ENCODE data around the gene NOL12. TPM values are rescaled to one million over a fixed set of nuclear protein-coding genes. Genes with fewer than 3 reads are reported as not detected.
A peak's percentile ranks its signal among the peaks of the same experiment; 100 is the strongest.

The NOL12 gene
- total and polyA plus RNA-seq, 8 donors: 16.2 to 26.3 (median 20.3) TPM

DNA sequence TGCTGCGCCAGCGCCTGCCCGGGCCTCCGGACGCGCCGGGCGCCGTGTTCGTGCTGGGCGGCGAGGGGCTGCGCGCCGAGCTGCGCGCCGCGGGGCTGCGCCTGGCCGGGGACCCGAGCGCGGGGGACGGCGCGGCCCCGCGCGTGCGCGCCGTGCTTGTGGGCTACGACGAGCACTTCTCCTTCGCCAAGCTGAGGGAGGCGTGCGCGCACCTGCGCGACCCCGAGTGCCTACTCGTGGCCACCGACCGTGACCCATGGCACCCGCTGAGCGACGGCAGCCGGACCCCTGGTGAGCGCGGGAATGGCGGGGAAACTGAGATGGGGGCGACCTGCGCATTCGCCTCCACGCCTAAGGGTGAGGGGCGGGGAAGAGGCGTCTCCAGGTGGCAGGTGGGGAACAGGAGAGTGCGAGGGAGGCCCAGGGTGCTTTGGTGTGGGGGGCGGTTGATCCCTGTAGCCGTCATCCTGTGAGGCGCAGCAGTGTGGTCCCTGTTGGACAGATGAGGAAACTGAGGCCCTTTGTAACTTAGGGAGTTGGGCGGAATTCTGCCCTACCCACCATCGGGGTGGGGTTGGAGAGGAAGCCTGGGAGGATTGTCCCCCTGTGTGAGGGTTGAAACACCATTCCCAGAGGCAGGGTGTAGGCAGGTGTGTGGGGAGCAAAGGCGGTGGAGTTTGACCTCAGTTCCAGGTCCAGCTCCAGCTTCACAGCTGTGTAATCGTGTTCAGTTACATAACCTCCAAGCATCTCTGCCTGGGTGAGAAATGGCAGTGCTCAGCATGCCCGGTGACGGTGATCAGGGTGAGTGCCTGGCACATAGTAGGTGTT is 26.9 kb upstream of the NOL12 start:
- peak overlapping the region; percentile 27 to 49 for H3K4me3 ChIP-seq
- intact Hi-C loops (cut with DNase I): no loop called here
- TF ChIP-seq, protein P1, sequence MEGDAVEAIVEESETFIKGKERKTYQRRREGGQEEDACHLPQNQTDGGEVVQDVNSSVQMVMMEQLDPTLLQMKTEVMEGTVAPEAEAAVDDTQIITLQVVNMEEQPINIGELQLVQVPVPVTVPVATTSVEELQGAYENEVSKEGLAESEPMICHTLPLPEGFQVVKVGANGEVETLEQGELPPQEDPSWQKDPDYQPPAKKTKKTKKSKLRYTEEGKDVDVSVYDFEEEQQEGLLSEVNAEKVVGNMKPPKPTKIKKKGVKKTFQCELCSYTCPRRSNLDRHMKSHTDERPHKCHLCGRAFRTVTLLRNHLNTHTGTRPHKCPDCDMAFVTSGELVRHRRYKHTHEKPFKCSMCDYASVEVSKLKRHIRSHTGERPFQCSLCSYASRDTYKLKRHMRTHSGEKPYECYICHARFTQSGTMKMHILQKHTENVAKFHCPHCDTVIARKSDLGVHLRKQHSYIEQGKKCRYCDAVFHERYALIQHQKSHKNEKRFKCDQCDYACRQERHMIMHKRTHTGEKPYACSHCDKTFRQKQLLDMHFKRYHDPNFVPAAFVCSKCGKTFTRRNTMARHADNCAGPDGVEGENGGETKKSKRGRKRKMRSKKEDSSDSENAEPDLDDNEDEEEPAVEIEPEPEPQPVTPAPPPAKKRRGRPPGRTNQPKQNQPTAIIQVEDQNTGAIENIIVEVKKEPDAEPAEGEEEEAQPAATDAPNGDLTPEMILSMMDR (IDR thresholded peaks at IDR 0.05): no peak
- ATAC-seq: no peak
- H3K9me3 ChIP-seq: no peaks in the 10 kb centered on the region
- peaks cover 0 to 8% of the 10 kb centered on the region in 2 donors for H3K36me3 ChIP-seq
- H3K27ac ChIP-seq: no peak overlapping the region
- DNase-seq: peak in 1 of 4 donors; percentile 82
- no peaks in the 10 kb centered on the region for H3K27me3 ChIP-seq
- peaks cover 13 to 41% of the 10 kb centered on the region in 2 donors for H3K4me1 ChIP-seq

DNA sequence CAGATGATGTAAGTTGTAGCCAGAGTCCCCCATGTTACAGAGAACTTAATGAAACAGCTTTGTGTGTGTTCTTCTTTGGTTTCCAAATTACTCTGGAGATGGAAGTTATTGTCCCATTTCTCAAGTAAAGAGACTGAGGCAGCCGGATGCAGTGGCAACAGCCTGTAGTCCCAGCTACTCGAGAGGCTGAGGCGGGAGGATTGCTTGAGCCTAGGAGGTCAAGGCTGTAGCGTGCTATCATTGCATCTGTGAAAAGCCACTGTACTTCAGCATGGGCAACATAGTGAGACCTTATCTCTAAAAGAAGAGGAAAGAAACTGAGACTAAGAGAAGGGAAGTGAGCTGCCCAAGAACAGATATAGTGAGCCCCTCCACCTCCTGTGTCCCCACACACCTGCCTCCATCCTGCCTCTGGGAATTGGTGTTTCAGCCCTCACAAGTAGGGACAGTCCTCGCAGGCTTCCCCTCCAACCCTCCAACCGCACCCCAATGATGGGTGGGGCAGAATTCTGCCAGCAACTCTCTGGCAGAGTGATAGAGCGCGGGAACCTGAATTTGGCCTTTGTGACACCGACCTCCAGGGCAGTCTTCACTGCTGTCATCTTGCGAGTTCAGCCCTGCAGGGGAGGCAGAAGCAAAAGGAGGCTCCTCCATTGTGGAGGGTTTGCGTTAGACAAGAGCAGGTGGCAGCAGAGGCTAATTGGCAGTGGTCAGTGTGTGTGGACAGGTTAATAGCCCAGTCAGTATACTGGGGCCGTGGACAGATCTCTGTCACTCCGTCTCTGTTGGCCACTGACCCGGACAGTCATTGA is 26.0 kb upstream of the NOL12 start:
- H3K27ac ChIP-seq: no peak overlapping the region
- ATAC-seq (no peak), DNase-seq (no peak)
- H3K27me3 ChIP-seq: no peaks in the 10 kb centered on the region
- peaks cover 0 to under 1% of the 10 kb centered on the region in 2 donors for H3K36me3 ChIP-seq
- TF ChIP-seq, protein P1 (IDR thresholded peaks at IDR 0.05): no peak
- peak overlapping the region in 1 of 2 donors; percentile 49 for H3K4me3 ChIP-seq
- intact Hi-C loops (cut with DNase I): no loop called here
- H3K9me3 ChIP-seq: no peaks in the 10 kb centered on the region
- peaks cover 13 to 41% of the 10 kb centered on the region in 2 donors for H3K4me1 ChIP-seq

DNA sequence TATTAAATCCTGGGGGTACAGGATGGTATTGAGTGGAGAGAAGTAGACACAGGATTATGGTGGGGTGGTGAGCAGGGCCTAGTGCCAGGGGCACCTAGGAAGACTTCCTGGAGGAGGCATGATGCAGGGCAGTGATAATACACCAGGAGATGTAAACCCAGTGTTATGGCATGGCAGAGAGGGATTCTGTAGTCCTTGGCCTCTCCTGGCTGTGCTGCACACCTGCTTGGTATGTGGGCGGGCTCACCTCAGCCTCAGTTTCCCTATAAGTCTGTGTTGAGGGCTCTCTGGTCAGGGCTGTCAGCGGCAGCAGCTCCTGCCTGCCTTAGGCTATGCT is 25.5 kb upstream of the NOL12 start:
- Histone ChIP-seq H3K27me3 (no peaks in the 10 kb centered on the region), H3K27ac (no peak overlapping the region), H3K4me1 (peaks cover 13 to 41% of the 10 kb centered on the region in 2 donors), H3K36me3 (peaks cover 0 to 5% of the 10 kb centered on the region in 2 donors), H3K4me3 (no peak overlapping the region), H3K9me3 (no peaks in the 10 kb centered on the region)
- ATAC-seq: no peak
- TF ChIP-seq, protein P1 (IDR thresholded peaks at IDR 0.05): no peak
- intact Hi-C loops (cut with DNase I): no loop called here
- DNase-seq: no peak

DNA sequence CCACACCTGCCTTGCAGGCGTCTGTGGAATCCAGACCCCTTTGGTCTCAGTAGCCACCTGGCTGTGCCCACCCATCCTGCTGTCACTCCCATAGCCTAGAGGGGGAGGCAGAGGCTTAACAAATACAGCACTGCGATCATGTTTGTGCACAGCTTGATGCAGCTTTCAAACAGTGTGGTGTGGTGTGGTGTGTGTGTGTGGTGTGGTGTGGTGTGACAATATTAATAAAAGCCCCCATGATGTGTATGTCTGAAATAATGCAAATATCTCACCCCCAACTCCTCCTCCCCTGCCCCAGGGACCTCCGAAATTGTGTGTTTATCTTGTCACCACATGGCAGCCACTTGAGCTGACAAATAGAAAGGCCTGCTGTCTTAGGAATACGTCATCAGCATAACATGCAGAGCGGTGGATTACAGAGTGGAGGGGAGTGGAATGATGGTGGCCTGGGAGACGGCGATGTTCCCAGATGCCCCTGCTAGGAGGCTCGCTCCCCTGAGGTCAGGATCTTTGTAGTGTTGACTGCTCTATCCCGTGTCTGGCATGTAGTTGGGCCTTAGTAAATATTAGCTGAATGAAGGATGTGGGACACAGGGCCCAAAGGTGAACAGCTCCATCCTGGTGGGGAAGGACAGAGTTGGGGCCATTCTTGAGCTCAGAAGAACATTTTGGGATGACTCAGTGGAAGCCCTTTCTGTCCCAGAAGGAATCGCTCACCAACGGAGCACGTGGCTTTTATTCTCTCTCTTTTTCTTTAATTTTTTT is 24.8 kb upstream of the NOL12 start:
- no peaks in the 10 kb centered on the region for H3K27me3 ChIP-seq
- H3K4me1 ChIP-seq: peaks cover 13 to 41% of the 10 kb centered on the region in 2 donors
- no peak overlapping the region for H3K4me3 ChIP-seq
- intact Hi-C loops (cut with DNase I): no loop called here
- TF ChIP-seq, protein P1 (IDR thresholded peaks at IDR 0.05): no peak
- DNase-seq (peak in 2 of 4 donors; percentile 50 to 74), ATAC-seq (no peak)
- peaks cover 0 to 12% of the 10 kb centered on the region in 2 donors for H3K36me3 ChIP-seq
- peak overlapping the region in 1 of 2 donors; percentile 53 for H3K27ac ChIP-seq
- H3K9me3 ChIP-seq: no peaks in the 10 kb centered on the region
